Measurements from ENCODE around the gene PAXX.

Gene PAXX

GRCh38 chr9:137015976-137016375 is 23.8 kb downstream of the PAXX start:
- no peaks in the 10 kb centered on the region for H3K9me3 ChIP-seq (ENCODE audit: control insufficient read depth, insufficient read depth, low read length)
- H3K36me3 ChIP-seq (ENCODE audit: insufficient read depth, low read length) = no peaks in the 10 kb centered on the region
- no peaks in the 10 kb centered on the region for H3K4me1 ChIP-seq (ENCODE audit: insufficient read depth, low read length)
- H3K9ac ChIP-seq (ENCODE audit: low read depth, low read length) = no peak overlapping the region

DNA sequence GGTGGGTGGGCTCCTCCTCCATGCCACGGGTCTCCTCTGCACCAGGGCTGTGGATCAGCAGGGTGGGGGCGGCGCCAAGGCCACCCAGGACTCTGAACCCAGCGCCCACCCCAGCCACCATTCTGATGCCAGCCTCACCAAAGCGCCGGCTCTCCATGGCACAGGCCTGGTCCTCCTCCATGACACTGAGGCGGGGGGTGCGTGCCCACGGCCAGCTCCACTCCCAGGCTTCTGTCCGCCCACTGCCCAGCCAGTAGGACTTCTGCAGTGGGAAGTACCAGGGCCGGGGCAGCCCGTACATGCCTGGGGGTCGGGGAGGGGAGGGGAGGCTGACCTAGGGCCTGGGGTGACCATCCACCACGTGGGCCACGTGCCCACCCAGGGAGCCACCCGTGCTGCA is 24.2 kb downstream of the PAXX start:
- H3K9ac ChIP-seq (ENCODE audit: low read depth, low read length) = no peak overlapping the region
- no peaks in the 10 kb centered on the region for H3K9me3 ChIP-seq (ENCODE audit: control insufficient read depth, insufficient read depth, low read length)
- no peaks in the 10 kb centered on the region for H3K4me1 ChIP-seq (ENCODE audit: insufficient read depth, low read length)
- no peaks in the 10 kb centered on the region for H3K36me3 ChIP-seq (ENCODE audit: insufficient read depth, low read length)

DNA sequence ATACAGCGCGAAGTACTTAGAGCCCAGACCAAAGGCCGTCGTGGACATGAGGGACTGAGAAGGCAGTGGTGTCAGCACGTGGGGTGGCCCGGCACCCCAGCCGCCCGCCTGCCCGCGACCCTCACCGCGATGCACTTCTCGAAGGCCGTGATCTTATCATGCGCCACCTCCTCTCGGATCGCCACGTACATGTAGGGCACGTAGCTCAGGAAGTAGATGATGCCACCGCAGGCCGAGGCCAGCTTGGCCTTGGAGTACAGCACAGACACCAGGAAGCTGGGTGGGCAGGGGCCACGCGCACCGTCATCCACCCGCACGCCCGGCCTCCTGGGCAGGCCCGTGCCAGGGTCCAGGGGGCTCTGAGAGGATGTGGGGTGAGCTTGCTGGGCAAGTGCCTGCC is 24.8 kb downstream of the PAXX start:
- no peaks in the 10 kb centered on the region for H3K36me3 ChIP-seq (ENCODE audit: insufficient read depth, low read length)
- H3K9me3 ChIP-seq (ENCODE audit: control insufficient read depth, insufficient read depth, low read length) = no peaks in the 10 kb centered on the region
- H3K4me1 ChIP-seq (ENCODE audit: insufficient read depth, low read length) = no peaks in the 10 kb centered on the region
- no peak overlapping the region for H3K9ac ChIP-seq (ENCODE audit: low read depth, low read length)

DNA sequence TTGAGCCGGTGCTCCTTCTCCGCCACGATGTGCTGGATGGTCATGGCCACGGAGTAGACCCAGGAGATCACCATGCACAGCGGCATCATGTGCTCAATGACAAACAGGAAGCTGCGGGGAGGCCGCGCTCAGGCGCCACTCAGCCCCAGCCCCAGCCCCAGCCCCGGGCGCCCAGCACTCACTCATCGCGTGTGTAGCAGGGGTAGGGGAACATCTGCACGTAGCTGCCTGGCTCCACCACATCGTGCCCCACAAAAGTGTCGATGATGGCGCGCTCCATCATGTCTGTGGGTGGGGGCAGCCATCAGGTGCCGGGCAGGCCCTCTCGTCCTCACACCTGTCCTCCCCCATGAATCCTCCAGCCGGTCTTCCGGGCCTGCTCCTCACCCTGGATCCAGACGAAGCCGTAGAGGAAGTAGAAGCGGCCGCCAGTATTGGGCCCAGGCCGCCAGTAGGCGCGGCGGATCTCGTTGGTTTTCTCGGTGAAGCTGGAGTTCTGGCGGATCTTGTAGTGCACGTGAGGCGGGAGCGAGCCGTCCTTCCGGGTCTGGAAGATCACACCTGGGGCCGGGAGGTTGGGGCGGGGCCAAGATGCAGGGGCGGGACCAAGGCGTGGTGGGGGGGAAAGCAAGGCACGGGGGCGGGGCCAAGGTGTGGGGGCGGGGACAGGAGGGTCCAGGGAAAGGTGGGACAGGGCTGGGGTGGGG is 25.7 kb downstream of the PAXX start:
- no peaks in the 10 kb centered on the region for H3K9me3 ChIP-seq (ENCODE audit: control insufficient read depth, insufficient read depth, low read length)
- no peaks in the 10 kb centered on the region for H3K4me1 ChIP-seq (ENCODE audit: insufficient read depth, low read length)
- no peak overlapping the region for H3K9ac ChIP-seq (ENCODE audit: low read depth, low read length)
- no peaks in the 10 kb centered on the region for H3K36me3 ChIP-seq (ENCODE audit: insufficient read depth, low read length)

DNA sequence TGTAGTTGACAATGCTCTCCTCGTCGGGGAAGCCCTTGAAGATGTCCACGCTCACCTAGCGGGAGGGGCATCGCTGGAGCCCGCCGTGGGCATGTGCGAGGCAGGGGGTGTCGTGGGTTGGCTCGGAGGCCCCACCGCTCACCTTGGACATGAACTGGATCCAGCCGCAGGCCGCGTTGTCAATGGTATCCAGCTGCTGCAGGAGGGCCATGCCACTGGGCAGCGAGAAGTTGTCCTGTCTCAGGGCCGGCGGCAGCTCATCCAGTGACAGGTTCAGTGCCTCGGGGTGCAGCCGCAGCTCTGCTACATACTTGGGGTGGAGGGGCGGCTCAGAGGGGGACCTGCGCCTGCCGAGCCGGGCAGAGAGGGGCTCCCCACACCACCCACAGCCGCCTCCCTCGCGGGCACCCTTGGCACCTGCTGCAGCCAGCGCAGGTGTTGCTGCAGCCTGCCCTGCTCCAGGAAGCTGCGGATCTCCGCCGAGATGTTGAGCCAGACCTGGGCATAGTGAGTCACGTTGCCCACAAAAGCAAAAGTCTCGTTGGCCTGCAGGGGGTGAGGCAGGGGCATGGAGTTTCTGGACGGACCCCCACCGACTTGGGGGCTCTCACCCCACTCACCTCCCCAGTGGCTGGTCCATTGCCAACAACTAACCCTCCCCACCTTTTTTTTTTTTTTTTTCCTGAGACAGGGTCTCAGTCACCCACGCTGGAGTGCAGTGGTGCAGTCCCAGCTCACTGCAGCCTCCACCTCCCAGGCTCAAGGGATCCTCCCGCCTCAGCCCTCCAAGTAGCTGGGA is 26.7 kb downstream of the PAXX start:
- H3K9ac ChIP-seq (ENCODE audit: low read depth, low read length) = no peak overlapping the region
- no peaks in the 10 kb centered on the region for H3K4me1 ChIP-seq (ENCODE audit: insufficient read depth, low read length)
- H3K9me3 ChIP-seq (ENCODE audit: control insufficient read depth, insufficient read depth, low read length) = no peaks in the 10 kb centered on the region
- no peaks in the 10 kb centered on the region for H3K36me3 ChIP-seq (ENCODE audit: insufficient read depth, low read length)

DNA sequence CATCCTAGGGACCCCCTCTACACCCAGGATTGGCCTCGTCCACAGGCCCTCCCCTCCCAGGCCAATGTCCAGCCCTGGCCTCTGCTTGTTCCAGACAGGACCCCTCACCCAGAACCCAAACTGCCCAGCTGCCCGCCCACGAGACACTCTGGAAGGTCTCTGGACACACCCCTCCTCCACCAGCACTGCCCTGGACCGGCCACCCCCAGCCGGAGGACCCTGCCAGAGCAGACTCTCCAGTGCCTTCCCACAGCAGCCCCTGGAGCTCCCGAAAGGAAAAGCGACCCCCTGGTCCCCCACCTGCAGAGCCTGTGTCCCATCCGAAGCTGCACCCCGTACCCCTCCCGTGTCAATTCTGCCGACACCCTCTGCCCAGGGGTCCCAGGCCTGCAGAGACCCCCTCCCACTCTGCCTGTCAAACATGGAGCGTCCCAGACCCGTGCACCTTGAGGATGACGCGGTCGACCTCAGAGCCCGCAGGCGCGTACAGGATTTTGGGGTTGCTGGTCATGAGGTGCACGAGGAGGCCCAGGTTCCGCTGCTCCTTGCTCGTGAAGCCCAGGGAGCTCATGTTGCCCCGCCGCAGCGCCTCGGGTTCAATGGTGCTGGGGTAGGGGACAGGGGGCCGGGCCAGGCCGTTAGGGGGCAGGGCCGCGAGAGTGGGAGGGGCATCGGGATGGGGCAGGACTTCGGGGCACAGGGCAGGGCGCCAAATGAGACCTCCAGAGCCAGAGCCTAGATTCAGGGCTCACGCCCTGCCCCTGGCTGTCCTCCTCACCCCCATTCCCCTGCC is 27.9 kb downstream of the PAXX start:
- Histone ChIP-seq H3K9me3 (ENCODE audit: control insufficient read depth, insufficient read depth, low read length) (no peaks in the 10 kb centered on the region), H3K4me1 (ENCODE audit: insufficient read depth, low read length) (no peaks in the 10 kb centered on the region), H3K36me3 (ENCODE audit: insufficient read depth, low read length) (no peaks in the 10 kb centered on the region), H3K9ac (ENCODE audit: low read depth, low read length) (no peak overlapping the region)

DNA sequence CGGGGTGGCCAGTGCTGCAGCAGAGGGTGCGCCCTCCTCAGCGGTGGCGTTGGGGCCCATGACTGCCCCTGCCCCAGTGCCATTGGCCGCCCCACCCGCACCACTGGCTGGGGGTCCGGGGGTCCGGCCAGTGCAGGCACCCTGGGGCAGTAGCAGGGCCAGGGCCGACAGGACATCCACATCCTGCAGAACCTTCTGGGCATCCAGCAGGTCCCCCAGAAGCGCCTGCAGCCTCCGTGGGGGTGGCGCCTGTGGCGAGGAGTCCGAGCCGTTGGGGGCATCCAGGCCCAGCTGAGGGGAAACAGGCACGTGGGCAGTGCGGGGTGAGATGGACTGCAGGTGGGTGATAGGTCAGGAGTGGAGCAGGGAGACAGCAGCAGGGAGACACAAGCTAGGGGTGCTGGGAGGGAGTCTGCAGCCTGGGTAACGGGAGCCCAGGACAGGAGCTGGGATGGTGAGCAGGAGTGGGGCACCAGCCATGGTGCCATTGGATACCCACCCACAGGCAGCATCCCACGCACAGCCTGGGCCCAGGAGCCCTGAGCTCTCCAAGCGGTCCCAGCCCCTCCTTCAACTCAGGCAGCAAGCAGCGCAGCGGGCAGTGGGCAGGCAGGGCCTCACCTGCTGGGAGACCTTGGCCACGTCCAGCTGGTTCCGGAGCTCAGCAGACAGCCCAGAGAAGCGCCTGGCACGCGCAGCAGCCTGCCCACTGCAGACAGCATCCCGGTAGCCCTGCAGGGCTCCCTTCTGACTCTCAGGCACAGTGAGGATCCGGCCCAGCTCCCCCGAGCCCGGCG is 28.7 kb downstream of the PAXX start:
- no peaks in the 10 kb centered on the region for H3K36me3 ChIP-seq (ENCODE audit: insufficient read depth, low read length)
- H3K4me1 ChIP-seq (ENCODE audit: insufficient read depth, low read length) = no peaks in the 10 kb centered on the region
- H3K9ac ChIP-seq (ENCODE audit: low read depth, low read length) = no peak overlapping the region
- no peaks in the 10 kb centered on the region for H3K9me3 ChIP-seq (ENCODE audit: control insufficient read depth, insufficient read depth, low read length)

GRCh38 chr9:137021568-137021978 is 29.4 kb downstream of the PAXX start:
- Histone ChIP-seq H3K9me3 (ENCODE audit: control insufficient read depth, insufficient read depth, low read length) (no peaks in the 10 kb centered on the region), H3K36me3 (ENCODE audit: insufficient read depth, low read length) (no peaks in the 10 kb centered on the region), H3K4me1 (ENCODE audit: insufficient read depth, low read length) (no peaks in the 10 kb centered on the region), H3K9ac (ENCODE audit: low read depth, low read length) (no peak overlapping the region)

DNA sequence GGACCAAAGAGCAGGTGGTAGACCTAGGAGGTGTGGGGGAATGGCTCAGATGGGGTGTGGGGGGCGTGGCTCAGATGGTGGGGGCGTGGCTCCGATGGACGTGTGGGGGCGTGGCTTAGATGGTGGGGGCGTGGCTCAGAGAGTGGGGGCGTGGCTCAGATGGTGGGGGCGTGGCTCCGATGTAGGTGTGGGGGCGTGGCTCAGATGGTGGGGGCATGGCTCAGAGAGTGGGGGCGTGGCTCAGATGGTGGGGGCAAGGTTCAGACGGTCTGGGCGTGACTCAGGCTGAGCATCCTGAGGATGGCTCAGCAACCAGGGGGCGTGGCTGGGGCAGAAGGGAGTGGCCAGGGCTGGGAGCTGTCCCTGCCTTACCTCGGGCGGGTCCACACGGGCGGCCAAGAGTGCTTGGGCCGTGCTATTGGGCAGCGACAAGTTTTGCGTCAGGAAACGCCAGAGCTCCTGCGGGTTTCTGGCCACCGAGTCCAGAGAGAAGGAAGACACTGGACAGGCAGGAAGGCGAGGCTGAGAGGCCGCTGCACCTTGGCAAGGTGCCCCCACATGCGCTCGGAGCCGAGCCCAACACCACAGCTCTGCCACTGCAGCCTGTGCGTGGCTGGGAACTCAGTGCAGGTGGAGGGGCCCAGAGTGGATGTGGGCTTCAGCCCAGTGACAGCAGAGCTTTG is 29.9 kb downstream of the PAXX start:
- no peaks in the 10 kb centered on the region for H3K9me3 ChIP-seq (ENCODE audit: control insufficient read depth, insufficient read depth, low read length)
- H3K4me1 ChIP-seq (ENCODE audit: insufficient read depth, low read length) = no peaks in the 10 kb centered on the region
- H3K9ac ChIP-seq (ENCODE audit: low read depth, low read length) = no peak overlapping the region
- no peaks in the 10 kb centered on the region for H3K36me3 ChIP-seq (ENCODE audit: insufficient read depth, low read length)

GRCh38 chr9:137022662-137023008 is 30.4 kb downstream of the PAXX start:
- Histone ChIP-seq H3K4me1 (ENCODE audit: insufficient read depth, low read length) (no peaks in the 10 kb centered on the region), H3K36me3 (ENCODE audit: insufficient read depth, low read length) (no peaks in the 10 kb centered on the region), H3K9ac (ENCODE audit: low read depth, low read length) (no peak overlapping the region), H3K9me3 (ENCODE audit: control insufficient read depth, insufficient read depth, low read length) (no peaks in the 10 kb centered on the region)

DNA sequence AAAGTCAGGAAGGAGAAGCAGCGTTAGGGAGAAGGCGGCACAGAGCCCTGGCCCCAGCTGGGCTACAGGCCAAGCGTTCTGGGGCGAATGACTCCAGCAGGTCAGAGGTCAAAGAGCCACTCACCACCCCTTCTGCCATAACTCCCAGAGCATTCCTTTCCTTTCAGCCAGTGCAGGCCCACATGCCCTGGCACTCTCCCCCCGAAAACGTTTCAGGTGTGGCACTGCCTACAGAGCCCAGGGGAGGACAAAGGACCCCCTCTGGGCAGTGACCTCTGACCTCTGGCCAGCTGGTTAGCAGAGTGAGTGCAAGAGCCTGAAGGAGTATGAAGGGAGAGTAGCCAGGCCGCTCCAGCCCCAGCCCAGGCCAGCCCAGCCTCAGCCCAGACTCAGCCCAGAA is 30.9 kb downstream of the PAXX start:
- Histone ChIP-seq H3K36me3 (ENCODE audit: insufficient read depth, low read length) (no peaks in the 10 kb centered on the region), H3K4me1 (ENCODE audit: insufficient read depth, low read length) (no peaks in the 10 kb centered on the region), H3K9me3 (ENCODE audit: control insufficient read depth, insufficient read depth, low read length) (no peaks in the 10 kb centered on the region), H3K9ac (ENCODE audit: low read depth, low read length) (no peak overlapping the region)

GRCh38 chr9:137023583-137023991 is 31.4 kb downstream of the PAXX start:
- Histone ChIP-seq H3K9me3 (ENCODE audit: control insufficient read depth, insufficient read depth, low read length) (no peaks in the 10 kb centered on the region), H3K4me1 (ENCODE audit: insufficient read depth, low read length) (no peaks in the 10 kb centered on the region), H3K9ac (ENCODE audit: low read depth, low read length) (no peak overlapping the region), H3K36me3 (ENCODE audit: insufficient read depth, low read length) (no peaks in the 10 kb centered on the region)

DNA sequence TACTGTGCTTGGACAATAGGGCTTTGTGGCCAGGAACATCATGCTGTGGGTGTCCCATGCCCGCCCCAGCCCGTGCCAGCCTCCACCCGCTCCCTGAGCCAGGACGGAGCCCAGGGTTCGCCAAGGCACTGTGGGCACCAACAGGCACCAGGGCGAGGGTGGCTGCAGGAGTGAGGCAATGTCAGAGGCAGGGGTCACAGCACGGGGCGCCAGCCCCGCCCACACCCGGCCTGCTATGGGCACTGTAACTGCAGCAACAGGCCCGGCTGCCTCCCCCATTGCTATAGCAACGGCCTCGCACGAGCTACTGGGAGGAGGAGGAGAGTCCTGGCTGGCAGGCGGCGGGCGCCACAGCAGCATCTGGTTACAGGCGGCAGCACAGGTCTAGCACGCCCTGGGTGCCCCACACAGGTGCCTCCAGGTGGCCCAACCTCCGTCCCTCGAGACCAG is 33.3 kb downstream of the PAXX start:
- Histone ChIP-seq H3K9me3 (ENCODE audit: control insufficient read depth, insufficient read depth, low read length) (no peaks in the 10 kb centered on the region), H3K4me1 (ENCODE audit: insufficient read depth, low read length) (no peaks in the 10 kb centered on the region; the same call in 1 of the 2 replicates), H3K36me3 (ENCODE audit: insufficient read depth, low read length) (no peaks in the 10 kb centered on the region), H3K9ac (ENCODE audit: low read depth, low read length) (no peak overlapping the region)

All from ES-I3 (cell line).